Frontal cortex (tissue), 4 donors: Measurements from ENCODE around the gene GNA12. TPM values are rescaled to one million over a fixed set of nuclear protein-coding genes. Genes with fewer than 3 reads are reported as not detected.

Experiments used
- DNase-seq, 2 donors: peaks; one replicate each; pipeline ENCODE4 v3.0.0; 2012; ENCODE audit warnings: low spot score in 2 of 2
- FAIRE-seq: peaks from 2 replicates; lab custom pipeline; 2012; peaks lifted over from hg19 to GRCh38; lab: Jason Lieb, UNC
- total RNA-seq: library from RNA; depleted of rRNA; stranded (reverse); fragments of >200 nt; gene quantifications from one replicate; pipeline ENCODE4 v1.2.3, GENCODE V29; 2014
- donor health status: control.
- donor health status: control.
- donor health status: control.

The GNA12 gene
- total RNA-seq, 1 donor from 2014 or later: 11.8 TPM

- FAIRE-seq (no peak), DNase-seq (no peak)
These were observed 22.8 kb downstream of the GNA12 start for GRCh38 chr7:2821161-2821841.

- DNase-seq: no peak
- no peak for FAIRE-seq
These were observed 23.6 kb downstream of the GNA12 start for GRCh38 chr7:2820508-2820934.

GRCh38 chr7:2819954-2820397 lies 24.1 kb downstream of the GNA12 start:
- DNase-seq (no peak), FAIRE-seq (no peak)

- FAIRE-seq: no peak
- DNase-seq: no peak
These were observed 24.8 kb downstream of the GNA12 start for GRCh38 chr7:2819161-2819953.

- no peak for FAIRE-seq
- no peak for DNase-seq
These were observed 25.5 kb downstream of the GNA12 start for GRCh38 chr7:2818653-2819052.

- no peak for DNase-seq
- no peak for FAIRE-seq
These were observed 26.0 kb downstream of the GNA12 start for GRCh38 chr7:2818121-2818520.

- no peak for FAIRE-seq
- DNase-seq: no peak
These were observed 26.7 kb downstream of the GNA12 start for GRCh38 chr7:2817456-2817855.

GRCh38 chr7:2815875-2816245 lies 28.2 kb downstream of the GNA12 start:
- no peak for FAIRE-seq
- no peak for DNase-seq

- no peak for DNase-seq
- no peak for FAIRE-seq
These were observed 28.9 kb downstream of the GNA12 start for GRCh38 chr7:2814946-2815874.

- no peak for DNase-seq
These were observed 29.7 kb downstream of the GNA12 start for GRCh38 chr7:2814186-2814945.

GRCh38 chr7:2813350-2814185 lies 30.5 kb downstream of the GNA12 start:
- FAIRE-seq (no peak), DNase-seq (no peak)

More at GRCh38 chr7:2814186-2814945, 29.7 kb downstream of the GNA12 start:
- FAIRE-seq: no peak

- no peak for DNase-seq
- no peak for FAIRE-seq
These were observed 31.3 kb downstream of the GNA12 start for GRCh38 chr7:2812831-2813230.

- FAIRE-seq: no peak
These were observed 32.0 kb downstream of the GNA12 start for GRCh38 chr7:2812114-2812487.

GRCh38 chr7:2811476-2812113 lies 32.5 kb downstream of the GNA12 start:
- DNase-seq (no peak), FAIRE-seq (no peak)

More at GRCh38 chr7:2812114-2812487, 32.0 kb downstream of the GNA12 start:
- DNase-seq: no peak

GRCh38 chr7:2810682-2811415 lies 33.3 kb downstream of the GNA12 start:
- no peak for DNase-seq

GRCh38 chr7:2809903-2810625 lies 34.0 kb downstream of the GNA12 start:
- no peak for DNase-seq
- FAIRE-seq: no peak

More at GRCh38 chr7:2810682-2811415, 33.3 kb downstream of the GNA12 start:
- no peak for FAIRE-seq
